ENCODE measurements around the gene ZNF775.
A peak's percentile ranks its signal among the peaks of the same experiment; 100 is the strongest.

The ZNF775 gene

GRCh38 chr7:150351587-150352194, 27.4 kb upstream of the ZNF775 start:
- no peak for DNase-seq

- no peak for DNase-seq
Measured at GRCh38 chr7:150355666-150356059, 23.5 kb upstream of the ZNF775 start.

- DNase-seq, result no peak
Measured at GRCh38 chr7:150356265-150356897, 22.7 kb upstream of the ZNF775 start.

- DNase-seq, result peak; percentile 20
Measured at GRCh38 chr7:150357270-150357669, 21.9 kb upstream of the ZNF775 start.

- DNase-seq, result no peak
Measured at GRCh38 chr7:150357771-150358427, 21.2 kb upstream of the ZNF775 start.

GRCh38 chr7:150358433-150358832, 20.7 kb upstream of the ZNF775 start:
- no peak for DNase-seq

- DNase-seq, result no peak
Measured at GRCh38 chr7:150358988-150359621, 20.0 kb upstream of the ZNF775 start.

GRCh38 chr7:150359622-150360362, 19.3 kb upstream of the ZNF775 start:
- DNase-seq, result no peak

GRCh38 chr7:150360363-150361058, 18.6 kb upstream of the ZNF775 start:
- no peak for DNase-seq

- DNase-seq, result no peak
Measured at GRCh38 chr7:150361402-150361801, 17.7 kb upstream of the ZNF775 start.

- no peak for DNase-seq
Measured at GRCh38 chr7:150361807-150362621, 17.1 kb upstream of the ZNF775 start.

- no peak for DNase-seq
Measured at GRCh38 chr7:150363370-150363769, 15.8 kb upstream of the ZNF775 start.

- DNase-seq, result no peak
Measured at GRCh38 chr7:150363872-150364271, 15.3 kb upstream of the ZNF775 start.

GRCh38 chr7:150365194-150365593, 13.9 kb upstream of the ZNF775 start:
- no peak for DNase-seq

GRCh38 chr7:150365673-150366398, 13.3 kb upstream of the ZNF775 start:
- no peak for DNase-seq

- DNase-seq, result peak; percentile 77
Measured at GRCh38 chr7:150367677-150368095, 11.4 kb upstream of the ZNF775 start.

GRCh38 chr7:150368096-150368883, 10.8 kb upstream of the ZNF775 start, which contains the start of gene REPIN1:
REPIN1 (plus strand) TSS chr7:150368822; CDS start chr7:150369712, 890 bp downstream.
- peak; percentile 61 for DNase-seq

GRCh38 chr7:150368884-150369747, 10.0 kb upstream of the ZNF775 start:
- DNase-seq, result no peak

Data from NCI-H510A (cell line).